Neural cell (in vitro differentiated cells): Measurements from ENCODE around the gene LEPR. TPM values are rescaled to one million over a fixed set of nuclear protein-coding genes. Genes with fewer than 3 reads are reported as not detected.

Experiments
- H2AFZ ChIP-seq: fragments of 200-600, 300-800 bp; sonication (generic), shearing (Covaris generic); 2 replicates; pipeline ENCODE4 v1.6.0; 2014; ENCODE audit warnings: low read depth, mild to moderate bottlenecking, antibody characterized with exemption, low read length, moderate library complexity
- H3F3A ChIP-seq: fragments of 200-600 bp; shearing (Covaris generic); 2 replicates; pipeline ENCODE4 v1.6.1; 2016; ENCODE audit warnings: mild to moderate bottlenecking, moderate library complexity, mixed read lengths, antibody characterized with exemption, low read length; ENCODE audit not compliant: insufficient read depth, poor library complexity, severe bottlenecking
- H3K27ac ChIP-seq: fragments of 200-600, 300-800 bp; sonication (generic), shearing (Covaris generic); 2 replicates; pipeline ENCODE4 v1.5.1; 2014; ENCODE audit warnings: mild to moderate bottlenecking, low read length, moderate library complexity
- H3K27me3 ChIP-seq: fragments of 300-800, 200-600 bp; sonication (generic), shearing (Covaris generic); 2 replicates; pipeline ENCODE4 v1.6.0; 2014; ENCODE audit warnings: mild to moderate bottlenecking, low read depth, low read length, moderate library complexity; ENCODE audit not compliant: insufficient read depth
- H3K36me3 ChIP-seq: fragments of 300-800, 200-600 bp; sonication (generic), shearing (Covaris generic); 2 replicates; pipeline ENCODE4 v1.5.1; 2014; ENCODE audit warnings: mild to moderate bottlenecking, antibody characterized with exemption, low read length, moderate library complexity; ENCODE audit not compliant: insufficient read depth
- H3K4me2 ChIP-seq: fragments of 300-800, 200-600 bp; sonication (generic), shearing (Covaris generic); 2 replicates; pipeline ENCODE4 v1.6.0; 2014; ENCODE audit warnings: mild to moderate bottlenecking, low read length
- H3K4me3 ChIP-seq: fragments of 300-800, 200-600 bp; sonication (generic), shearing (Covaris generic); 2 replicates; pipeline ENCODE4 v1.5.1; 2014; ENCODE audit warnings: mild to moderate bottlenecking, low read length, moderate library complexity
- H3K79me2 ChIP-seq: fragments of 200-600 bp; shearing (Covaris generic); replicated peaks from 2 replicates; pipeline ENCODE4 v1.6.0; 2014; ENCODE audit warnings: mild to moderate bottlenecking, low read length, moderate library complexity; ENCODE audit not compliant: insufficient read depth
- H3K9ac ChIP-seq: fragments of 300-800, 200-600 bp; sonication (generic), shearing (Covaris generic); 2 replicates; pipeline ENCODE4 v1.6.1; 2016; ENCODE audit warnings: mild to moderate bottlenecking, low read length, mixed read lengths
- H3K9me2 ChIP-seq: fragments of 200-600 bp; shearing (Covaris generic); 2 replicates; pipeline ENCODE4 v1.6.1; 2016; ENCODE audit warnings: mild to moderate bottlenecking, low read length, mixed read lengths; ENCODE audit not compliant: insufficient read depth
- H3K9me3 ChIP-seq: fragments of 200-600, 300-800 bp; sonication (generic), shearing (Covaris generic); 2 replicates; pipeline ENCODE4 v1.6.1; 2016; ENCODE audit warnings: mild to moderate bottlenecking, mixed run types, low read length, moderate library complexity, mixed read lengths
- H4K20me1 ChIP-seq: fragments of 200-600 bp; shearing (Covaris generic); 2 replicates; pipeline ENCODE4 v1.6.1; 2016; ENCODE audit warnings: mild to moderate bottlenecking, mixed run types; ENCODE audit not compliant: insufficient read depth
- EP300 ChIP-seq: fragments of 450-650 bp; conservative IDR thresholded peaks from 2 replicates; pipeline ENCODE4 v1.6.1; 2014; ENCODE audit warnings: antibody characterized with exemption, mild to moderate bottlenecking, moderate library complexity; ENCODE audit not compliant: poor library complexity, severe bottlenecking
- EZH2 ChIP-seq: fragments of 200-600, 300-800 bp; shearing (Covaris generic), sonication (generic); IDR thresholded peaks from 2 replicates; pipeline ENCODE4 v1.6.1; 2014; ENCODE audit warnings: antibody characterized with exemption, low read length, borderline replicate concordance, mild to moderate bottlenecking; ENCODE audit not compliant: insufficient read depth, poor library complexity, severe bottlenecking
- MXI1 ChIP-seq: fragments of 450-650 bp; conservative IDR thresholded peaks from 2 replicates; pipeline ENCODE4 v1.6.1; 2014; ENCODE audit warnings: antibody characterized with exemption, mild to moderate bottlenecking; ENCODE audit not compliant: poor library complexity, severe bottlenecking
- POLR2AphosphoS5 ChIP-seq: IDR thresholded peaks from 2 replicates; pipeline ENCODE4 v1.6.1; 2012
- RAD21 ChIP-seq: fragments of 450-650 bp; conservative IDR thresholded peaks from 2 replicates; pipeline ENCODE4 v1.6.1; 2014; ENCODE audit warnings: antibody characterized with exemption, mild to moderate bottlenecking, moderate library complexity
- SMC3 ChIP-seq: fragments of 450-650 bp; conservative IDR thresholded peaks from 2 replicates; pipeline ENCODE4 v1.6.1; 2014; ENCODE audit warnings: antibody characterized with exemption, mild to moderate bottlenecking, moderate library complexity; ENCODE audit not compliant: poor library complexity
- TAF1 ChIP-seq: IDR thresholded peaks from 2 replicates; pipeline ENCODE4 v1.6.1; 2012; ENCODE audit warnings: low read depth
- polyA plus RNA-seq: library from polyadenylated mRNA; depleted of rRNA; stranded (reverse); fragments of >200 nt; gene quantifications from 2 replicates; pipeline ENCODE4 v1.2.3, GENCODE V29; 2014
- TF ChIP-seq, protein P1 (sequence below): IDR thresholded peaks from 2 replicates; pipeline ENCODE4 v1.6.1; 2012; ENCODE audit warnings: borderline replicate concordance
- TF ChIP-seq, protein P2 (sequence below): fragments of 450-650 bp; IDR thresholded peaks from 2 replicates; pipeline ENCODE4 v1.5.1; 2014; ENCODE audit warnings: antibody characterized with exemption, mild to moderate bottlenecking, moderate library complexity; ENCODE audit not compliant: poor library complexity, severe bottlenecking

LEPR gene
- polyA plus RNA-seq, 1 donor from 2014 or later, result 4.0 TPM

DNA sequence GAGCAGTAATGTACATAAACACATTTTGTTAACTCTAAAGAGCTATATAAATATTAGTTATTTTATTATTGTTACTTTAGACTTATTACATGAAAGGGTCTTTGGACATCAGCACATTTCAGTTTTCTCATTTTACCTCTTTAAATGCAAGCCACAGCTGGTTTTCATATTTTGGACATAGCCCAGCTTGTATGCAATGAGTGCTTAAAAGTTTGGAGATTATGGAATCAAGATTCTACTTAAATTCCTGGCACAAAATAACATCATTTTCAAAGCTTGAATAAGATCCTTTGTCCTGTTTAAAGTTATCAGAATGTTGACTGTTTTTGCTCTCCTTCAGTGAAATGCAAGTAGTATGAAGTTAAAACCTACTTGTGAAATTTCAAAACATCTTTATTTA is 15.5 kb upstream of the LEPR start:
- Histone ChIP-seq H3K27me3 (no peaks in the 10 kb centered on the region), H3K9ac (no peak overlapping the region), H3K4me2 (no peak overlapping the region), H3K27ac (no peak overlapping the region), H3K4me3 (no peak overlapping the region), H2AFZ (no peak overlapping the region), H4K20me1 (no peaks in the 10 kb centered on the region), H3K36me3 (peaks cover 24% of the 10 kb centered on the region), H3F3A (no peaks in the 10 kb centered on the region), H3K9me3 (no peaks in the 10 kb centered on the region), H3K79me2 (no peaks in the 10 kb centered on the region), H3K9me2 (no peaks in the 10 kb centered on the region)
- TF ChIP-seq POLR2AphosphoS5, result no peak
- no peak for TF ChIP-seq SMC3
- no peak for TF ChIP-seq RAD21
- TF ChIP-seq MXI1, result no peak

DNA sequence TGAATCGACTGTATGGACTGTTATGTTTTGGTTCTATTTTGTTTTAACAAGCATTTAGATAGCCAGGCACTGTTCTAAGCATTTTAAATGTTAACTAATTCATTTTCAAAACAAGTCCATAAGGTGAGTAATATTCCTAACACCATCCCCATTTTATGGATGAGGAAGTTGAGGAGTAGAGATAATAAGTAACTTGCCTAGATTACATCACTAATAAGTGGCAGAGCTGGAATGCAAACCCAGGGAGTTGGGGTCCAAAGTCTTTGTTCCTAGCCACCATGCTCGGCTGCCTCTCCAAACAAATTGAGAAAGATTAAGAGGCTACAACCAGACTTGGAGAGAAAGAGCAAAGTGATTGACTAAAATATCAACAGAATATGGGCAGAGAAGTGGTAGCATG is 12.6 kb upstream of the LEPR start:
- Histone ChIP-seq H3K4me2 (no peak overlapping the region), H3K36me3 (peaks cover 17% of the 10 kb centered on the region), H3F3A (no peaks in the 10 kb centered on the region), H3K27ac (no peak overlapping the region), H3K9me2 (no peaks in the 10 kb centered on the region), H3K4me3 (no peak overlapping the region), H3K27me3 (no peaks in the 10 kb centered on the region), H2AFZ (no peak overlapping the region), H3K9me3 (no peaks in the 10 kb centered on the region), H4K20me1 (no peaks in the 10 kb centered on the region), H3K79me2 (no peaks in the 10 kb centered on the region), H3K9ac (no peak overlapping the region)
- TF ChIP-seq, protein P1, sequence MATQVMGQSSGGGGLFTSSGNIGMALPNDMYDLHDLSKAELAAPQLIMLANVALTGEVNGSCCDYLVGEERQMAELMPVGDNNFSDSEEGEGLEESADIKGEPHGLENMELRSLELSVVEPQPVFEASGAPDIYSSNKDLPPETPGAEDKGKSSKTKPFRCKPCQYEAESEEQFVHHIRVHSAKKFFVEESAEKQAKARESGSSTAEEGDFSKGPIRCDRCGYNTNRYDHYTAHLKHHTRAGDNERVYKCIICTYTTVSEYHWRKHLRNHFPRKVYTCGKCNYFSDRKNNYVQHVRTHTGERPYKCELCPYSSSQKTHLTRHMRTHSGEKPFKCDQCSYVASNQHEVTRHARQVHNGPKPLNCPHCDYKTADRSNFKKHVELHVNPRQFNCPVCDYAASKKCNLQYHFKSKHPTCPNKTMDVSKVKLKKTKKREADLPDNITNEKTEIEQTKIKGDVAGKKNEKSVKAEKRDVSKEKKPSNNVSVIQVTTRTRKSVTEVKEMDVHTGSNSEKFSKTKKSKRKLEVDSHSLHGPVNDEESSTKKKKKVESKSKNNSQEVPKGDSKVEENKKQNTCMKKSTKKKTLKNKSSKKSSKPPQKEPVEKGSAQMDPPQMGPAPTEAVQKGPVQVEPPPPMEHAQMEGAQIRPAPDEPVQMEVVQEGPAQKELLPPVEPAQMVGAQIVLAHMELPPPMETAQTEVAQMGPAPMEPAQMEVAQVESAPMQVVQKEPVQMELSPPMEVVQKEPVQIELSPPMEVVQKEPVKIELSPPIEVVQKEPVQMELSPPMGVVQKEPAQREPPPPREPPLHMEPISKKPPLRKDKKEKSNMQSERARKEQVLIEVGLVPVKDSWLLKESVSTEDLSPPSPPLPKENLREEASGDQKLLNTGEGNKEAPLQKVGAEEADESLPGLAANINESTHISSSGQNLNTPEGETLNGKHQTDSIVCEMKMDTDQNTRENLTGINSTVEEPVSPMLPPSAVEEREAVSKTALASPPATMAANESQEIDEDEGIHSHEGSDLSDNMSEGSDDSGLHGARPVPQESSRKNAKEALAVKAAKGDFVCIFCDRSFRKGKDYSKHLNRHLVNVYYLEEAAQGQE, result no peak
- TF ChIP-seq RAD21 (no peak), EZH2 (no peak), POLR2AphosphoS5 (no peak), EP300 (no peak)
- TF ChIP-seq, protein P2, sequence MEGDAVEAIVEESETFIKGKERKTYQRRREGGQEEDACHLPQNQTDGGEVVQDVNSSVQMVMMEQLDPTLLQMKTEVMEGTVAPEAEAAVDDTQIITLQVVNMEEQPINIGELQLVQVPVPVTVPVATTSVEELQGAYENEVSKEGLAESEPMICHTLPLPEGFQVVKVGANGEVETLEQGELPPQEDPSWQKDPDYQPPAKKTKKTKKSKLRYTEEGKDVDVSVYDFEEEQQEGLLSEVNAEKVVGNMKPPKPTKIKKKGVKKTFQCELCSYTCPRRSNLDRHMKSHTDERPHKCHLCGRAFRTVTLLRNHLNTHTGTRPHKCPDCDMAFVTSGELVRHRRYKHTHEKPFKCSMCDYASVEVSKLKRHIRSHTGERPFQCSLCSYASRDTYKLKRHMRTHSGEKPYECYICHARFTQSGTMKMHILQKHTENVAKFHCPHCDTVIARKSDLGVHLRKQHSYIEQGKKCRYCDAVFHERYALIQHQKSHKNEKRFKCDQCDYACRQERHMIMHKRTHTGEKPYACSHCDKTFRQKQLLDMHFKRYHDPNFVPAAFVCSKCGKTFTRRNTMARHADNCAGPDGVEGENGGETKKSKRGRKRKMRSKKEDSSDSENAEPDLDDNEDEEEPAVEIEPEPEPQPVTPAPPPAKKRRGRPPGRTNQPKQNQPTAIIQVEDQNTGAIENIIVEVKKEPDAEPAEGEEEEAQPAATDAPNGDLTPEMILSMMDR, result no peak

DNA sequence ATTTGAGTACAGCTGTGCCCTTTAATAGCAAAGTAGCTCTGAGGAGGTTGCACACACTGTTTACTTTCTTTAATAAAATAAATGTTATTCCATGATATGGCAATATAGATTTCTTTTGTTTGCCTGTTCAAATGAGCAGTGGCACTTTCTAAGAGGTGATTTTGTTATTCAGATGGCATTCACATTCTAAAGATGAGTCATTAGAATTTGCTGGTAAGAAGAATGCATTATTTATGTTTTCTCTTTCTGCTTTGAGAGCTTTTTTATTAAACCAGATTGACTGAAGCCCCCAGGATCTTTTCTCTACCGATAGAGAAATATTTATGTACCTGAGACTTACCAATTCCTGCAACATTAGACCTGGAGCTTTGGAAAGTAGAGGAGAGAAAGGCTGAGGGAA is 11.2 kb upstream of the LEPR start:
- Histone ChIP-seq H4K20me1 (no peaks in the 10 kb centered on the region), H3K27ac (no peak overlapping the region), H3K9me3 (no peaks in the 10 kb centered on the region), H3K27me3 (no peaks in the 10 kb centered on the region), H3F3A (no peaks in the 10 kb centered on the region), H3K36me3 (peaks cover 17% of the 10 kb centered on the region), H3K9me2 (no peaks in the 10 kb centered on the region), H3K79me2 (no peaks in the 10 kb centered on the region), H2AFZ (no peak overlapping the region), H3K9ac (no peak overlapping the region), H3K4me2 (no peak overlapping the region), H3K4me3 (no peak overlapping the region)
- TF ChIP-seq EP300, result no peak
- TF ChIP-seq SMC3, result no peak
- TF ChIP-seq EZH2, result no peak
- TF ChIP-seq, protein P1, result no peak
- TF ChIP-seq, protein P2, result no peak
- TF ChIP-seq POLR2AphosphoS5, result no peak
- no peak for TF ChIP-seq RAD21
- no peak for TF ChIP-seq TAF1
- TF ChIP-seq MXI1, result no peak
